HG02840 (cell line): Measurements from ENCODE around the gene SLC2A5.

Experiments
- ATAC-seq: cut with Tn5 transposase; IDR thresholded peaks from one replicate; pipeline ENCODE4 v1.9.1; 2021; ENCODE audit warnings: mild to moderate bottlenecking, moderate library complexity, moderate number of reproducible peaks; ENCODE audit not compliant: unreplicated experiment, low FRiP score

SLC2A5 gene

DNA sequence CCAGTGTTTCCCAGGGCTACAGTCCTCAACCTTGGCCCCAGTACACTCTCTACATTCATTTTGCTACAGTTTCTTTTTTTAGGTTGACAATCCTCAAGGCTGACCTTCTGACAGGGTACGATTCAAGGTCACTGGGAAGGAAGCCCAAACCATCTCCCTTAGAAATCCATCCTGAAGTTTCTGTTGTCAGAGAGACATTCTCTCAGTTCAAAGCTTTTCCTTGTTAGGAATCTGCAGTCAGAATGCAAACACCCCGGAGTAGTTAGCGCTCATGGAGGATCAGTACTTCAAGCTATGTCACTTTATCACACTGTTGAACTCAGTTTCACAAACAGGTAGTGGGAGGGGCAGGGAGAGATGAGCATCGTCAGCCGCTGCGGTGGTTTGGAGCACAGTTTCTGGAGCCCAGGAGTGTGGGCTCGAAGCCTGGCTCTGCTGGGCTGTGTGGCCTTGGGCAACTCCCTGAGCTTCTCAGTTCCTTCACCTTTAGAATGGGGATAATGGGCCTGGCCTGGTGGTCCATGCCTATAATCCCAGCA lies 4.2 kb downstream of the SLC2A5 start:
- ATAC-seq = no peak

DNA sequence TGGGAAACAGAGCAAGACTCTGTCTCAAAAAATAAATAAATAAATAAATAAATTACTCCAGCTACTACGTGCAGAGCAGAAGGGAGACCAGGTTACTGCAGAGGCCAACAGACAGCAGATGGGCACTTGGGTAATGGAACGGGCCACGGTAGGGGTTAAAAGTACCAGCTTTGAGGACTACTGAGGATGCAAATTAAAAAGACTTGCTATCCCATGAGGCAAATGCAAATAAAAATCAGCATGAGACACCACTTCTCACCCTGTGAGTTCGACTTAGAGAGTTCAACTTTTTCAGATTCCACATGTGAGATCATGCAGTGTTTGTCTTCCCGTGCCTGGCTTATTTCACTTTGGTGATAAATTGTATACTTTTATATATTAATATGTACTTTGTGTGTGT lies 6.6 kb downstream of the SLC2A5 start:
- ATAC-seq = no peak

DNA sequence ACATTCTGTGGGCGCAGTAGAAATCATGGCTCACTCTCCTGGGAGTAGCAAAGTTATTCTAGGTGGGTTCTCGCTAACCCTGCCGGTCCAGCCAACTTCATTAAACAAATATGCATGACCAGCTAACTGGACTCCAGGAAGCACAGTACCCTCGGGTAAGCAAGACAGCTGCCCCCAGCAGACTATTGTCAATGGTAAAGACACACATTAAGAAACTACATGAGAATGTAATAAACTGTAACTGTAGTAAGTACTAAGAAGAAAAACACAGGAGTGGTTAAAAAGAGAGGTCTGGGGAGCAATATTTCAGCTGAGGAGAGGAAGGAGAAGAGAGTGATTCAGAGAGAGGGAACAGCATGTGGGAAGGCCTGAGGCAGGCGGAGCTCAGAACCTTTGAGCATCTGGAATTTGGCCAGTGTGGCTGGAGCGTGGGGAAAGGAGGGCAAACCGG lies 7.4 kb downstream of the SLC2A5 start:
- ATAC-seq = no peak

DNA sequence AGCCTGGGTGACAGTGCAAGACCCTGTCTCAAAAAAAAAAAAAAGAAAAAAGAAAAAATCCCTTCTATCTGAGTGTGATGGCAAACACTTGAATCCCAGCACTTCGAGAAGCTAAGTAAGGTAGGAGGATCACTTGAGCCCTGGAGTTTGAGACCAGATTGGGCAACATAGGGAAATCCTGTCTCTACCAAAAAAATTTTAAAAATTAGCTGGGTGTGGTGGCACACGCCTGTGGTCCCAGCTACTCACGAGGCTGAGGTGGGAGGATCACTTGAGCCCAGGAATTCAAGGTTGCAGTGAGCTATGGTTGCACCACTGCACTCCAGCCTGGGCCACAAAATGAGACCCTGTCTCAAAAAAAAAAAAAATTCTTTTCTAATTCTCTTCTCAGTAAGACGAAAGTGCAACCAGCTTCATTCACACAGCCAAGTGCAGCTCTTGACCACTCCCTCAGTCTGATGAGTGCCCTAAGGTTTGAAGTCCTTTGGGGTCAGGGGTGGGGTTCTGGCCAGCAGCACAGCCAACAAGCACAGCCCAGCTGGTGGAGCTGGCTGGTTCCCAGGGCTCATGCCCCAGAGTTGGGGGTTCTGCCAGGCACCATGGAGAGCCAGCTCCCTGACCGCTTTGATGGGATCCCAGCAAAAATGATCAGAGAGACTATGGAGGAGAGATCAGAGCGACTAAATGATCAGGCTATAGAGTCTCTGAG lies 8.0 kb downstream of the SLC2A5 start:
- no peak for ATAC-seq

DNA sequence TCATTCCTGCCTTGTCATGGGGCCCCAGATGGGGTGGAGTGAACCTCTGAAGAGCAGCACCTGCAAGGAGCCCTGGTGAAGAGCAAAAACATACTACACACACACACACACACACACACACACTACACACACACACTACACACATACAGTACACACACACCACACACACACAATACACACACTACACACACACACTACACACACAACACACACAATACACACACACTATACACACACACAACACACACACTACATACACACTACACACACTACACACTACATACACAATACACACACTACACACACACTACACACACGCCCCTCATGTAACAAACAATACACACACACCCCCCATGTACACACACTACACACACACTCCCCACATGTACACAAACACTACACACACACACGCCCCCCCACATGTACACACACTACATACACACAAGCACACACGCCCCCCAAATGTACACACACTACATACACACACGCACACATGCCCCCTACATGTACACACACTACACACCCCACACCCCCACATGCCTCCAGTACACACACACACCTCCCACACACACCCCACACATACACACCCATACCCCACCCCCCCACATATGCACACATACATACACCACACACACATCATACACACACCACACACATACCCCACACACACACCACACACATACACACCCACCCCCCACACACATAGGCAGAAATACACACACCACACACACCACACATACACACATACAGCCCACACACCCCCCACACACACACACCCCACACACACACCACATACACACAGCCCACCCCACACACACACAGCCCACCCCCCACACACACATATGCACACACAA lies 9.3 kb downstream of the SLC2A5 start:
- ATAC-seq = no peak

DNA sequence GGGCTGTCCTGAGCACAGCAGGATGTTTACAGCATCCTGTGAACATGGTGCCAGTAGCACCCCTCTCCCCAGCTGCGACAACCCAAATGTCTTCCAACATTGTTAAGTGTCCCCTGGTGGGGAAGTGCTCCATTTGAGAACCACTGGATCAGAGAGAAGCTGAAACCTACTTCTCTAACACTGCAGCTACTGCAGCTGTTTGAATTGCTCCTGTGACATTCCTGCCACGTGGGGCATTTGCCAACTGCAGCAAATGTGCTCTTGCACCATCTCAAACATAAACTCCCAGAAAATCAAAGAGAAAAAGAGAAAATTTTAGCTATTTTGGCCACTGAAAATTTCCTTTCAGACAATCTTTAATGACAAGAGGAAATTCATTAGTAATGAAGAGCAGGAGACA lies 11.0 kb downstream of the SLC2A5 start:
- ATAC-seq = no peak

DNA sequence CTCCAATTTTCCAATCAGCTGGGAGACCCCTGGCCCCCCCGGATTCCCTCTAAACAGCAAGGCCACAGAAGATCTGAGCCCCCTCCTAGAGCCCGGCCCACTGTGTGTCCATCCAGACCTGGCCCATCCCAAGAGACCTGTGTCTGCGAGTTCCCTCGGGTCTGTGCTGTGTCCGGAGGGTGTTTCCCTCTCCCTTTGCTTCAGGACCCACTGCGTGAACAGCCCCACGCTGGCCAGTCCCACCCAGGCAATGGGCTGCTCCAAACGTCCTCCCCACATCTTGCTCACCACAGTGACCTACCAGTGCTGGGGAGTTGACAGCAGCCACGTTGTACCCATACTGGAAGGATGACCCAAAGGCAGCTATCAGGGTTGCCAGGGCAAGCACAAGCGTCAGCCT lies 11.6 kb downstream of the SLC2A5 start:
- no peak for ATAC-seq

DNA sequence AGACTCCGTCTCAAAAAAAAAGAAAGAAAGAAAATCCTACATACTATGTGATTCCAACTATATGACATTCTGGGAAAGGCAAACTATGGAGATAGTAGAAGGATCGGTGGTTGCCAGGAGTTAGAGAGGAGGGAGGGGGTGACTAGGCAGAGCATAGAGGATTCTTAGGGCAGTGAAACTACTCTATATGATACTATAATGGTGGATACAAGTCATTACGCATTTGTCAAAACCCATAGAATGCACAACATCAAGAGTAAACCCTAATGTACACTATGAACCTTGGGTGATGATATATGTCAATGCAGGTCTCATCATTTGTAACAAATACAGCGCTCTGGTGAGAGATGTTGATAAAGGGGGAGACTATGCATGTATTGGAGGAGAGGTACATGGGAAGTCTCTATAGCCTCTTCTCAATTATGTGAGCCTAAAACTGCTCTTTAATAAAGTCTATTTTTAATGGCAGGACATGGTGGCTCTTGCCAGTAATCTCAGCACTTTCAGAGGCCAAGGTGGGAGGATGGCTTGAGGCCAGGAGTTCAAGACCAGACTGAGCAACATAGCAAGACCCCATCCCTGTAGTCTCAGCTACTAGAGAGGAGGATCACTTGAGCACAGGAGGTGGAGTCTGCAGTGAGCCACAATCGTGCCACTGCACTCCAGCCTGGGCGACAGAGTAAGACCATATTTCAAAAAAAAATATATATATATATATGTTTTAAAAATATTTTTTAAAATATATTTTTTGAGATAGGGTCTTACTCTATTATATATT lies 17.0 kb downstream of the SLC2A5 start:
- ATAC-seq = no peak

DNA sequence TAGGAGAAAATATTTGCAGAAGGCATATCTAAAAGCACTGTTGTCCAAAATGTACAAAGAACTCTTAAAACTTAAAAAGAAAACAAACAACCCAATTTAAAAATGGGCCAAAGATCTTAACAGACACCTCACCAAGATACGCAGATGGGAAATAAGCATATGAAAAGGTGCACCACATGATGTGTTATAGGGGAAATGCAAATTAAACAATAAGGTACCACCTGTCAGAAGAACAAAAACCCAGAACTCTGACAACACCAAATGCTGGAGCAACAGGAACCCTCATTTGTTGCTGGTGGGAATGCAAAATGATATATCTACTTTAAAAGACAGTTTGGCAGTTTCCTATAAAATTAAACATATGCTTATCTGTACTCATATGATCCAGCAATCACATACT lies 18.1 kb downstream of the SLC2A5 start:
- no peak for ATAC-seq

DNA sequence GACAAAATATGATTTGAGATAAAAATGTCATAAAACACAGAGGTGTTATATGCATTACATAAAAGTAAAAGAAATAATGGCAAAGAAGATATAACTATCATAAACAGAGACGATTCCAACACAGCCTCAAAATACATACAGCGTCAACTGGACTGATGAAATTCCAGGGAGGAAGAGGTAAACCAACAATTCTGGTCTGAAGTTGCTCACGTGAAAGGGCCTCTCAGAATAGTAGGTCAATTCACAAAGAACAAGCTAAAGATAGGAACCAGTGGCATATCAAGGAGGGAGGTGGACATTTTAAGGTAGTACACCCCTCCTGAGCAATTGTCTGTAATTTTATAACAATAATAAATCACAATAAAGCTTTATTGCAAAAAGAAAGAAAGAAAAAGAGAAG lies 18.6 kb downstream of the SLC2A5 start:
- ATAC-seq = no peak

DNA sequence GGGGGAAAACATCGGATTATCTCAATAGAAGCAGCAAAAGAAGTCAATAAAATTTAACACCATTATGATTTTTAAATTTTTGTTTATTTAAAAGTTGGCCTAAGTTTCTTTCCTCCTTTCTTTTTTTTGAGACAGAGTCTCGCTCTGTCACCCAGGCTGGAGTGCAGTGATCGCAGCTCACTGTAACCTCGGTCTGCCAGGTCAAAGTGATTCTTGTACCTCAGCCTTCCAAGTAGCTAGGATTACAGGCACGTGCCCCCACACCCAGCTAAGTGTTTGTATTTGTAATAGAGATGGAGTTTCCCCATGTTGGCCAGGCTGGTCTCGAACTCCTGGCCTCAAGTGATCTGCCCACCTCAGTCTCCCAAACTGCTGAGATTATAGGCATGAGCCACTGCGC lies 20.9 kb downstream of the SLC2A5 start:
- no peak for ATAC-seq

DNA sequence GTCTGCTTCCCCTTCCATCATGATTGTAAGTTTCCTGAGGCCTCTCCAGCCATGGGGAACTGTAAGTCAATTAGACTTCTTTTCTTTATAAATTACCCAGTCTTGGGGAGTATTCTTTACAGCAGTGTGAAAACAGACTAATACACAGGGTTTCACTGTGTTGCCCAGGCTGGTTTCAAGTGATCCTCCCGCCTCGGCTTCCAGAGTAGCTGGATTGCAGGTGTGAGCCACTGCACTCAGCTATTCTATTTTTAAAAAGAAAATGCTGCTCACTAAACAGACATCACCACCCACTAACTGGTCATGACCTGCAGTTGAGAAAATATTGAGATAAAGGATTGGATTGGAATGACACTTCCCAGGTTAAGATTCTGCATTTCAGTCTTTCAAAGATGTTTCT lies 22.4 kb downstream of the SLC2A5 start:
- no peak for ATAC-seq

DNA sequence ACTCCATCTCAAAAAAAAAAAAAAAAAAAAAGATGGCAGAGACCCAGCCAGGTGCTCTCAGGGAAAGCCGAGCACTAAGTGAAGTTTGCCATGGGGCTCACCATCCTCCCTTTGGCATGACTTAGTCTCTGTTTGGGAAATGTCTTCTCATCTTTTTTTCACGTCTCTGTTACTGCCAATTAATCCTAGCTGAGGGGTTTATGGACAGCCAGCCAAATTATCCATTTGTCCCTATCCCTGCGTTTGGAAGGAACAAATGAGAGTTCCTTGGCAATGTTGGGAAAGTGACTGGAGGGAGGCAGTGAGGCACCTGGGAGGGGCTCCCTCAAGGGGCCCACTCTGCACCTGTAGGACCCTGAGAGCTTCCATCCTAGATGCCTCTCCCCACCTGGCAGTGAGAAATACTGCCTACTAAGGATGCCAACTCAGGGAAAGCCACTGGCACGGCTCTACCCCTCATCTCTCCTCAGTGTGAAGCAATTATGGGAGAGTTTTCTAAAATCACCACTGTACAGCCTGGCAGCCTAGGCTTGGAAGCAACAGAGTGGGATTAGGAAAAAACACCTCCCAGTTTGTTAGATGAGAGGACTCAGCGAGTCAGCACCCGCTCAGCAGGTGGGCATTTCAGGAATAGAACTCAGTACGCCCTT lies 23.4 kb downstream of the SLC2A5 start:
- ATAC-seq = no peak

DNA sequence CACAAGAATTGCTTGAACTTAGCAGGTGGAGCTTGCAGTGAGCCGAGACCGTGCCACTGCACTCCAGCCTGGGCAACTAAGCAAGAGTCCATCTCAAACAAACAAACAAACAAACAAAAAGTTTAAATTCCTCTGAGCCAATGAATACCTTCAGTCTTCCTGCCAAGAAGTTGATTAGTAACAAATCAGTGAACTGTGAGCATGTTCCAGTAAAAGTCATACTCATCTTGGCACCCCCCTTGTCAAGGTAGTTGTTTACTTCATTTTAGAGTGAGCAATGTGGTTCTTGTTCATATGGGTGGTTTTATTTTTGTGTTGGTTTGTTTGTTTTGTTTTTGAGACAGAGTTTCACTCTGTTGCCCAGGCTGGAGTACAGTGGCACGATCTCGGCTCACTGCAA lies 25.2 kb downstream of the SLC2A5 start:
- no peak for ATAC-seq

DNA sequence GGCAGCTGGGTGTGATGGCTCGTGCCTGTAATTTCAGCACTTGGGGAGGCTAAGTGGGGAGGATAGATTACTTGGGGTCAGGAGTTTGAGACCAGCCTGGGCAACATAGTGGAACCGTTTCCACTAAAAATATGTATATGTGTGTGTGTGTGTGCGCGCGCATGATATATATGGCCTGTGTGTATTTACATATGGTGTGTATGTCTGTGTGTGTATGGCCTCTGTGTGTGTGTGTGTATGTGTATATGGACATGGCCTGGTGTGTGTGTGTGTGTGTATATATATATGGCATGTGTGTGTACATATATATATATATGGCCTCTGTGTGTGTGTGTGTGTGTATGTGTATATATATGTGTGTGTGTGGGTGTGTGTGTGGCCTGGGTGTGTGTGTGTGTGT lies 27.2 kb downstream of the SLC2A5 start:
- ATAC-seq = no peak

DNA sequence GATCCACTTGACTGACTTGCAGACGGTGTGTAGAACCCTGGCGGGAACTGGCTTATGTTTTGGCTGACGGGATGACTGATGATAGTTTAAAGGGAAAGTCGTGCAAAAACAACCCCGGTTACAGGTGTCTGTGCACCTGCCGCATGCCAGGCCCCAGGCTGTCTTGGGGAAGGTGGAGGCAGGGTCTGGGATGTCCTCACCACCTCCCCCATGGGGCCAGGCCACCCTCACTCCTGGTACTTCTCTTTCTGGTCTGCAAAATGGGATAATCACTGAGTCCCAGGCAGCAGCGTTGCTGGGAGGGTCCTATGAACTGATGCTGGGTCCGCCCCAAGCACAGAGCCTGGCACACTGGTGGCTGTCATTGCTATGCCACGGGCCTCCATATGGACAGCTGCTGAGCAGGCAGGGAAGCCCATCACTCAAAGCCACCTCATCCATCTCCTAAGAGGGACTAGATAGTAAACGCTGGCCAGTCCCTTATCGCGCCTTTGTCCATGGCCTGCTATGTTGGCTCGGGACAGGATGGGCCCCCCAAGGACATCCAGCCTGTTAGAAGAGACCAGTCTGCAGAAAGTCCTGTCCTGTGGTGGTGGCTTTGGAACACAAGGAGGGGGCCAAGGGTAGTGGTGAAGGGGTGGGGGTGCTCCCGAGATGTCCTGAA lies 28.2 kb downstream of the SLC2A5 start:
- no peak for ATAC-seq

DNA sequence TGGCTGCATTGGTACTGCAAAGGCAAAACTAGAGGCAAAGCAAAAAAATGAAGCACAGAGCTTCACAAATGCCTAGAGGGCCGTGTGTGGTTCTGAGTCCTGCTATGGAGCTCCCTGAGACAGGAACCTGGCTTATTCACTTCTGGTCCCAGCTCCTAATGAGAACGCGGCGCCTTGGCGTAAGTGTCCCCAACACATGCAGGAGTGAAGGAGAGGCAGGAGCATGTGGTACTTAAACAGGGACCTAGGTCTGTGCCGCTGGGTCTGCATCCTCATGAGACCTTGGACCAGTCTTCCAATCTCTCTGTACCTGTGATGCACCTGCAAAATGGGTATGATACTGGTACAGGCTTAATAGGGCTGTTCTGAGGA lies 28.8 kb downstream of the SLC2A5 start:
- ATAC-seq = no peak

DNA sequence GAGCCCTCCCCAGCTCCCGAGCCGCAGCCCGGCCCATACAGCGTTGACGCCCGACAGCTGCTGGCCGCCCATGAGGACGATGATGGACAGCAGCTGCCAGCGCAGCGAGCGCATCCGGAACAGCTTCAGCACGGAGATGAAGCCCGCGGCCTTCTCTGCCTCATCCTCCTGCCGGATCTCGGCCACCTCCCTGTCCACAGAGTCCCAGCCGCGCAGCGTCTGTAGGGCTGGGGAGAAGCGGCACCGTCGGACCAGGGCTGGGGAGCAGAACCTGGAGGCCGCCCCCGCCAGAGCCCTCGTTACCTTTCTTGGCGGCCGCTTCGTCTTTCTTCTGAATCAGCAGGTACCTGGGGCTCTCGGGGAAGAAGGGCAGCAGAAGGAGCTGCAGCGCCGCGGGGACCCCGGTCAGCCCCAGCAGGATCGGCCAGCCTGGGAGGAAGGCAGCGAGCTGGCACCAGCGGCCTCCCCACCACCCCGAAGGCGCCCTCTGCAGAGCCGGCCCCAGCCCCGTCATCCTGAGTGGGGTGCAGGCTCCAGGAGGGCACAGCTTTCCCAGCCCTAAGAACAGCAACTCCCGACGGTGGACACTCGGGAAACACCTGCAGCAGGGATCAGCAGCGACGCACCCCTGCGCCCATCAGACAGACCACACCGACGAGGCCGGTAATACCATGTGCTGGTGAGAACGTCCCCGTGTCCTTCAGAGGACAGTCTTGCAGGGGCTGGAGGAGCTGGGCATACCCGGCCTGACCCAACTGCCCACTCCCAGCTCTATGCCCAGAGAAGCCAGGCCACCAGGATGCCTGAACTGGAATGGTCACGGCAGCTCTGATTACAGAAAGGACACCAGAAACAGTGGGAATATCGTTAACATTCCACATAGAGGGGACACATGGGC lies 29.4 kb downstream of the SLC2A5 start:
- no peak for ATAC-seq
